Testis (tissue), 2 donors: ENCODE measurements around the gene S1PR4.

ENCODE experiments used
- POLR2A ChIP-seq: fragments of 450-650 bp; IDR thresholded peaks from one replicate; pipeline ENCODE4 v1.6.1; 2017; ENCODE audit warnings: antibody characterized with exemption, mild to moderate bottlenecking, moderate library complexity
- TF ChIP-seq, protein P1 (sequence below), 3 experiments: fragments of 450-650 bp in 2 of 3; fragments of 200-600 bp in 1 of 3; sonication (generic) in 1 of 3; IDR thresholded peaks; one replicate each; pipeline ENCODE4 v1.5.1; 2016 to 2019; ENCODE audit warnings: antibody characterized with exemption in 3 of 3, mild to moderate bottlenecking in 2 of 3, moderate library complexity in 1 of 3

DNA sequence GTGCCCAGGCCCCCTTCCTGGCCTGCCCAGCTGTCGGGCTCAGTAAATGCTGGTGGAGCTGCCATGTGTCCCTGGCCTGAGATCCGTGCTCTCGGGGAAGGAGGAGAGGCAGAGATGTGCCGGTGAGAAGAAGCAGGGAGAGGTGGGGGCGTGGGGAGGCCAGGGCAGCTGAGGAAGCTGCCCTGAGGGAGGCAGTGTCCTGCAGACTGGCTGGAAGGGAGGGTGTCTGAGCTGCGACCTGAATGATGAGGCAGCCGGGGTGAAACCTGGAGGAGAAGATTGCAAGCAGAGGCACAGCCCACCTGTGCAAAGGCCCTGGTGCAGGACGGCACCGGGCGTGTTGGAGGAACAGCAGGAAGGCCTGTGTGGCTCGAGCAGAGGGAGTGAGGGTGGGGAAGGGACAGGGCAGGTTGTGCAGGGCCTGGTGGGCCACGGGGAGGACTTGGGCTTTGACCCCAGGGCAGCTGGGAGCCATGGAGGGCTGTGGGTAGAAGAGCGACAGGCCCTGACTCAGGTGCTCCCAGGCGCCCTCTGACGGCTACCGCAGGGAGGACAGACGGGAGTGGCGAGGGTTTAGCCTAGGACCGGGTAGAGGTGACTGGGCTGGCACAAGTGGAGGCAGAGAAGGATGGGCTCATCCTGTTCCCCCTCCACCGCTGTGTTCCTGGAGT, 31.9 kb downstream of the S1PR4 start:
- TF ChIP-seq, protein P1, sequence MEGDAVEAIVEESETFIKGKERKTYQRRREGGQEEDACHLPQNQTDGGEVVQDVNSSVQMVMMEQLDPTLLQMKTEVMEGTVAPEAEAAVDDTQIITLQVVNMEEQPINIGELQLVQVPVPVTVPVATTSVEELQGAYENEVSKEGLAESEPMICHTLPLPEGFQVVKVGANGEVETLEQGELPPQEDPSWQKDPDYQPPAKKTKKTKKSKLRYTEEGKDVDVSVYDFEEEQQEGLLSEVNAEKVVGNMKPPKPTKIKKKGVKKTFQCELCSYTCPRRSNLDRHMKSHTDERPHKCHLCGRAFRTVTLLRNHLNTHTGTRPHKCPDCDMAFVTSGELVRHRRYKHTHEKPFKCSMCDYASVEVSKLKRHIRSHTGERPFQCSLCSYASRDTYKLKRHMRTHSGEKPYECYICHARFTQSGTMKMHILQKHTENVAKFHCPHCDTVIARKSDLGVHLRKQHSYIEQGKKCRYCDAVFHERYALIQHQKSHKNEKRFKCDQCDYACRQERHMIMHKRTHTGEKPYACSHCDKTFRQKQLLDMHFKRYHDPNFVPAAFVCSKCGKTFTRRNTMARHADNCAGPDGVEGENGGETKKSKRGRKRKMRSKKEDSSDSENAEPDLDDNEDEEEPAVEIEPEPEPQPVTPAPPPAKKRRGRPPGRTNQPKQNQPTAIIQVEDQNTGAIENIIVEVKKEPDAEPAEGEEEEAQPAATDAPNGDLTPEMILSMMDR (IDR thresholded peaks at IDR 0.05) = peak in 2 of 3 experiments; percentile 28 to 38
- no peak for TF ChIP-seq POLR2A
